ENCODE measurements around the gene ING3.

Gene ING3

DNA sequence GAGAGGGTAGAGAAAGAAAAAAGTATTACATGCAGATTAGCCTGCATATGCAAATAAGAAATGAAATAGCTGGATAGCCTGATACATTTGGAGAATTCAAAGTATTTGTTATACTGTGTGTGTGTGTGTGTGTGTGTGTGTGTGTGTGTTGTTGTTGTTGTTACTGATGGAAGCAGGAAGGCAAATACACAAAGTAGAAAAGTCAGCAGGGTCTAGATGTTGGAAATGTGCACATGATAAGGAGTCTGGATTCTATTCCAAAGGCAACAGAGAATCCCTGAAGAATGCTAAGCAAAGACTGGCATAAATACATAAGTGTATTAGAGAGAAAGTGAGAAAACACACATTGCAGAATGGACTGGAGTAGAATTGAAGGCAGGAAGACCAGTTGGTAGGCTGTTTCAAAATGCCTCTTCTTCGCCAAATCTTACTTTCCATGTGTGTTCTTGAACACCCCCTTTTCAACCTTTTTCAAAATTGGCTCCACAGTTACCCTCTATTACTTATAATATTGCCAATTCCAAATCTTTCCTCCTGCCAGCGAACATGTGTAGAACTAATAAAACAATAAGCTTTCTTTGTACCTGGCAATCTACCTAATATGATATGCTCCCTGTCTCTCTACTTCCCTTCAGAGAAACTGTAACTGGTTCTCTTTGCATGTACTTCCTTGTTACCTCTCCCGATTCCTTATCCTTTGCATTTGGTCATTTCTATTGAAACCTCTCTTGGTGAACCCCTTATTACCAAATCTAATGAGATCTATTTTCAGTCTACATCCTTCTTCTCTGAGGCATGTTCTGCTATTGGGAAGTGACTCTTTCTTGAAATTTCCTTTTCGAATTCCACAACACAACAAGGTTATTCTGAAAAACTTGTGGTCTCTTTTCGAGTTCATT lies 44.2 kb downstream of the ING3 start:
- DNase-seq (ENCODE audit: low read depth): no peak
- TF ChIP-seq, protein P1, sequence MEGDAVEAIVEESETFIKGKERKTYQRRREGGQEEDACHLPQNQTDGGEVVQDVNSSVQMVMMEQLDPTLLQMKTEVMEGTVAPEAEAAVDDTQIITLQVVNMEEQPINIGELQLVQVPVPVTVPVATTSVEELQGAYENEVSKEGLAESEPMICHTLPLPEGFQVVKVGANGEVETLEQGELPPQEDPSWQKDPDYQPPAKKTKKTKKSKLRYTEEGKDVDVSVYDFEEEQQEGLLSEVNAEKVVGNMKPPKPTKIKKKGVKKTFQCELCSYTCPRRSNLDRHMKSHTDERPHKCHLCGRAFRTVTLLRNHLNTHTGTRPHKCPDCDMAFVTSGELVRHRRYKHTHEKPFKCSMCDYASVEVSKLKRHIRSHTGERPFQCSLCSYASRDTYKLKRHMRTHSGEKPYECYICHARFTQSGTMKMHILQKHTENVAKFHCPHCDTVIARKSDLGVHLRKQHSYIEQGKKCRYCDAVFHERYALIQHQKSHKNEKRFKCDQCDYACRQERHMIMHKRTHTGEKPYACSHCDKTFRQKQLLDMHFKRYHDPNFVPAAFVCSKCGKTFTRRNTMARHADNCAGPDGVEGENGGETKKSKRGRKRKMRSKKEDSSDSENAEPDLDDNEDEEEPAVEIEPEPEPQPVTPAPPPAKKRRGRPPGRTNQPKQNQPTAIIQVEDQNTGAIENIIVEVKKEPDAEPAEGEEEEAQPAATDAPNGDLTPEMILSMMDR (IDR thresholded peaks at IDR 0.05; ENCODE audit: control insufficient read depth, insufficient read depth, low read depth, low read length, missing control alignments): no peak
- H3K4me3 ChIP-seq (ENCODE audit: control insufficient read depth, low read depth, low read length): no peak overlapping the region

- TF ChIP-seq, protein P1 (IDR thresholded peaks at IDR 0.05; ENCODE audit: control insufficient read depth, insufficient read depth, low read depth, low read length, missing control alignments): no peak
- DNase-seq (ENCODE audit: low read depth): no peak
- H3K4me3 ChIP-seq (ENCODE audit: control insufficient read depth, low read depth, low read length): no peak overlapping the region
These were observed 45.1 kb downstream of the ING3 start for GRCh38 chr7:120995654-120996053.

GRCh38 chr7:120996333-120996987 lies 45.9 kb downstream of the ING3 start:
- H3K4me3 ChIP-seq (ENCODE audit: control insufficient read depth, low read depth, low read length): no peak overlapping the region
- peak; percentile 74 for DNase-seq (ENCODE audit: low read depth)
- TF ChIP-seq, protein P1 (IDR thresholded peaks at IDR 0.05; ENCODE audit: control insufficient read depth, insufficient read depth, low read depth, low read length, missing control alignments): no peak

DNA sequence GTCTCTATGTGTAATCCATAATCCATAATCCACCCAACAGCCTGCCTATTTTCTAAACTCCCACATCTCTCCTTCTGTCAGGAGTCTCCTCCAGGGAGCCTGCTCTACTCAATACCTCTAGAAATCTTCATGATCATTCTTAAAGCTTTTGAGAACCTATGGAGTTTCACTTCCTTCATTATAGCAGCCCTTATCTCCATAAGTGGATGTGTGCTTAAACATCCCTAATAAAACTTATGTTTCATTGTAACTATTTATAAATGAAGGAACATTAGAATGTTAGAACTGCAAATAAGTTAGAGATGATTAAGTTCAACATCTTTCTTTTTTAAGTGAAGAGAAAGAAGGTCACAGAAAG lies 46.4 kb downstream of the ING3 start:
- TF ChIP-seq, protein P1 (IDR thresholded peaks at IDR 0.05; ENCODE audit: control insufficient read depth, insufficient read depth, low read depth, low read length, missing control alignments): no peak
- no peak for DNase-seq (ENCODE audit: low read depth)
- no peak overlapping the region for H3K4me3 ChIP-seq (ENCODE audit: control insufficient read depth, low read depth, low read length)

DNA sequence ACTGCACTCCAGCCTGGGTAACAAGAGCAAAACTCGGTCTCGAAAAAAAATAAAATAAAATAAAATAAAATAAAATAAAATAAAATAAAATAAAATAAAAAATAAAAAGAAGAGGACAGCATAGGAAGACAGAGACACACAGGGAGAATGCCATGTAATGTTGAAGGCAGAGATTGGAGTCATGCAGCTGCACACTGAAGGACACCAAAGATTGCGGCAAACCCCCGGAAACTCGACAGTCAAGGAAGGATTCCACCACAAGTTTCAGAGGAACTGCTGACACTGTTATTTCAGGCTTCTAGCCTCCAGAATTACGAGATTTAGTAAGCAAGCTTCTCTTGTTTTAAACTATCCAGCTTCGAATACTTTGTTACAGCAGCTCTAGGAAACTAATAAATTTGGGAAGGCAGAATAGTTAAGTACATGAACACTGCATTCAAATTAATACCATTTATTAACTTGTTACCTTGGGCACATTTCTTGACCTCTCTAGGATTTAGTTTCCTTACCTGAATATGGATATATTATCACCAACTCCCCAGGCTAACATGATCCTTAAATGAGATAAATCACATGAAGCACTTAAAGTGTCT lies 47.4 kb downstream of the ING3 start:
- no peak for DNase-seq (ENCODE audit: low read depth)
- TF ChIP-seq, protein P1 (IDR thresholded peaks at IDR 0.05; ENCODE audit: control insufficient read depth, insufficient read depth, low read depth, low read length, missing control alignments): no peak
- no peak overlapping the region for H3K4me3 ChIP-seq (ENCODE audit: control insufficient read depth, low read depth, low read length)

- TF ChIP-seq, protein P1 (IDR thresholded peaks at IDR 0.05; ENCODE audit: control insufficient read depth, insufficient read depth, low read depth, low read length, missing control alignments): no peak
- H3K4me3 ChIP-seq (ENCODE audit: control insufficient read depth, low read depth, low read length): no peak overlapping the region
- no peak for DNase-seq (ENCODE audit: low read depth)
These were observed 47.9 kb downstream of the ING3 start for GRCh38 chr7:120998520-120998919.

Measured in AG09309 (cell line).